ENCODE measurements around the gene BAIAP2. TPM values are rescaled to one million over a fixed set of nuclear protein-coding genes. Genes with fewer than 3 reads are reported as not detected.

BAIAP2 gene
- total RNA-seq, 6 experiments from 2014 or later, result 30.8 to 47.4 (median 35.9) TPM

GRCh38 chr17:81031566-81032550 lies 3.1 kb upstream of the BAIAP2 start:
- no peaks in the 10 kb centered on the region for H3K36me3 Mint-ChIP-seq (ENCODE audit: low read depth)
- DNase-seq, result no peak

GRCh38 chr17:81032641-81033480 lies 2.1 kb upstream of the BAIAP2 start:
- no peak for DNase-seq
- peaks cover 22% of the 10 kb centered on the region for H3K27me3 Mint-ChIP-seq (ENCODE audit: insufficient read depth)

More at GRCh38 chr17:81031566-81032550, 3.1 kb upstream of the BAIAP2 start:
- no peak for TF ChIP-seq CTCF (IDR thresholded peaks at IDR 0.05)
- Mint-ChIP-seq H3K9me3 (no peaks in the 10 kb centered on the region), H3K27me3 (ENCODE audit: insufficient read depth) (peaks cover 30% of the 10 kb centered on the region), H3K27ac (no peak overlapping the region), H3K4me1 (ENCODE audit: low read depth) (peaks cover 28% of the 10 kb centered on the region), H3K4me3 (no peak overlapping the region)

GRCh38 chr17:81033535-81034167 lies 1.3 kb upstream of the BAIAP2 start:
- H3K27me3 Mint-ChIP-seq (ENCODE audit: insufficient read depth), result peaks cover 16% of the 10 kb centered on the region
- TF ChIP-seq CTCF (IDR thresholded peaks at IDR 0.05), result no peak
- no peaks in the 10 kb centered on the region for H3K36me3 Mint-ChIP-seq (ENCODE audit: low read depth)
- H3K4me1 Mint-ChIP-seq (ENCODE audit: low read depth), result peaks cover 37% of the 10 kb centered on the region
- no peak for DNase-seq
- H3K4me3 Mint-ChIP-seq, result peak overlapping the region; percentile 92
- H3K9me3 Mint-ChIP-seq, result no peaks in the 10 kb centered on the region
- peak overlapping the region; percentile 48 for H3K27ac Mint-ChIP-seq

More at GRCh38 chr17:81032641-81033480, 2.1 kb upstream of the BAIAP2 start:
- Mint-ChIP-seq H3K4me1 (ENCODE audit: low read depth) (peaks cover 31% of the 10 kb centered on the region), H3K4me3 (peak overlapping the region; percentile 92), H3K36me3 (ENCODE audit: low read depth) (no peaks in the 10 kb centered on the region), H3K9me3 (no peaks in the 10 kb centered on the region), H3K27ac (peak overlapping the region; percentile 29; the same call in 1 of the 2 replicates)
- TF ChIP-seq CTCF (IDR thresholded peaks at IDR 0.05), result no peak

GRCh38 chr17:81034168-81034777 lies 678 bp upstream of the BAIAP2 start:
- H3K27me3 Mint-ChIP-seq (ENCODE audit: insufficient read depth), result peaks cover 16% of the 10 kb centered on the region
- peak overlapping the region; percentile 92 for H3K4me3 Mint-ChIP-seq
- H3K4me1 Mint-ChIP-seq (ENCODE audit: low read depth), result peaks cover 41% of the 10 kb centered on the region
- peak overlapping the region; percentile 48 for H3K27ac Mint-ChIP-seq
- H3K9me3 Mint-ChIP-seq, result no peaks in the 10 kb centered on the region
- H3K36me3 Mint-ChIP-seq (ENCODE audit: low read depth), result no peaks in the 10 kb centered on the region
- TF ChIP-seq CTCF (IDR thresholded peaks at IDR 0.05), result no peak
- DNase-seq, result no peak
